ENCODE measurements around the gene ERF.

GRCh38 chr19:42283188-42284065 is 28.5 kb upstream of the ERF start:
- no peak for TF ChIP-seq SUZ12 (IDR thresholded peaks at IDR 0.05)
- TF ChIP-seq FOXM1 (IDR thresholded peaks at IDR 0.05; ENCODE audit: borderline replicate concordance): no peak
- no peak for TF ChIP-seq ARNT (IDR thresholded peaks at IDR 0.05)
- no peak for TF ChIP-seq ELF4 (IDR thresholded peaks at IDR 0.05)
- TF ChIP-seq SP1 (IDR thresholded peaks at IDR 0.05): no peak
- no peak for TF ChIP-seq NFRKB (IDR thresholded peaks at IDR 0.05)
- no peak for TF ChIP-seq BHLHE40 (IDR thresholded peaks at IDR 0.05; ENCODE audit: borderline replicate concordance)
- no peak for TF ChIP-seq HDGF (IDR thresholded peaks at IDR 0.05; ENCODE audit: borderline replicate concordance)
- TF ChIP-seq FOXA1 (IDR thresholded peaks at IDR 0.05): no peak
